K562 (cell line): ENCODE results near the gene LPCAT3. TPM values are rescaled to one million over a fixed set of nuclear protein-coding genes. Genes with fewer than 3 reads are reported as not detected.

Experiments
- DACH1 ChIP-seq: fragments of 450-650 bp; IDR thresholded peaks from 2 replicates; pipeline ENCODE4 v1.6.1; 2018; ENCODE audit not compliant: partially characterized antibody
- EZH2 ChIP-seq: IDR thresholded peaks from 2 replicates; pipeline ENCODE4 v1.6.1; 2012; ENCODE audit warnings: low read depth, mild to moderate bottlenecking, inconsistent platforms, low read length, borderline replicate concordance
- HDAC1 ChIP-seq, 2 experiments: fragments of 450-650 bp; IDR thresholded peaks; 2 replicates each; pipeline ENCODE4 v1.6.1; 2016 to 2017; ENCODE audit warnings: inconsistent platforms in 1 of 2, mild to moderate bottlenecking in 1 of 2, moderate library complexity in 1 of 2
- NCOA1 ChIP-seq: fragments of 450-650 bp; IDR thresholded peaks from 2 replicates; pipeline ENCODE4 v1.6.1; 2016; ENCODE audit warnings: low read depth
- NRF1 ChIP-seq, 2 experiments: fragments of 450-650 bp; IDR thresholded peaks in 1 of 2; conservative IDR thresholded peaks in 1 of 2; 2 replicates each; pipeline ENCODE4 v1.6.1; 2014; ENCODE audit warnings: mild to moderate bottlenecking in 2 of 2
- PURB ChIP-seq: sonication (generic); formaldehyde crosslinking; IDR thresholded peaks from 2 replicates; pipeline ENCODE4 v1.9.0; 2021; ENCODE audit warnings: low read depth, mild to moderate bottlenecking, missing genetic modification reagents
- SREBF2 ChIP-seq: sonication (generic); formaldehyde crosslinking; IDR thresholded peaks from 2 replicates; pipeline ENCODE4 v1.4.0; 2020; ENCODE audit warnings: mild to moderate bottlenecking, missing genetic modification reagents
- THAP7 ChIP-seq: fragments of 250-450 bp; sonication (Bioruptor Pico); IDR thresholded peaks from 2 replicates; pipeline ENCODE4 v1.5.0; 2021
- THRAP3 ChIP-seq: fragments of 450-650 bp; IDR thresholded peaks from 2 replicates; pipeline ENCODE4 v1.6.1; 2016; ENCODE audit warnings: mild to moderate bottlenecking, inconsistent platforms, borderline replicate concordance
- ZNF318 ChIP-seq, 2 experiments: fragments of 450-650 bp; IDR thresholded peaks; 2 replicates each; pipeline ENCODE4 v1.6.1; 2016; ENCODE audit warnings: mild to moderate bottlenecking in 2 of 2, borderline replicate concordance in 1 of 2, low read depth in 1 of 2, moderate library complexity in 1 of 2
- ZNF445 ChIP-seq: fragments of 250-450 bp; sonication (Bioruptor Pico); IDR thresholded peaks from 2 replicates; pipeline ENCODE4 v1.4.0; 2020; ENCODE audit warnings: low read depth, mild to moderate bottlenecking, moderate library complexity
- ZNF512 ChIP-seq: IDR thresholded peaks from 2 replicates; pipeline ENCODE4 v1.6.1; 2016; ENCODE audit warnings: missing genetic modification characterization, missing compliant biosample characterization
- ZNF518B ChIP-seq: fragments of 250-450 bp; sonication (Bioruptor Pico); IDR thresholded peaks from 2 replicates; pipeline ENCODE4 v1.5.0; 2021; ENCODE audit warnings: mild to moderate bottlenecking, moderate library complexity
- polyA plus RNA-seq, 8 experiments: library from polyadenylated mRNA; depleted of rRNA in 4 of 8; stranded (reverse) in 5 of 8; unstranded in 3 of 8; fragments of >200 nt; fragmentation: Nextera tagmentation in 2 of 8; fragmentation: Illumina TruSeq in 1 of 8; extraction: Ambion mirVana in 2 of 8; extraction: Trizol in 1 of 8; gene quantifications; 2 replicates each; pipeline versions ENCODE4 v1.2.1 to v1.2.3, GENCODE V29; 2011 to 2014; ENCODE audit warnings: inconsistent platforms in 1 of 8, missing spikeins in 1 of 8
- total RNA-seq, 7 experiments: library from RNA; depleted of rRNA in 6 of 7; stranded (reverse); fragments of >200 nt in 6 of 7; fragmentation: Illumina TruSeq in 2 of 7; extraction: Trizol in 2 of 7; gene quantifications; 2 replicates each; pipeline versions ENCODE4 v1.2.1 to v1.2.3, GENCODE V29; 2011 to 2021; ENCODE audit warnings: low replicate concordance in 1 of 7

Gene LPCAT3
- total and polyA plus RNA-seq, 9 of the 15 experiments (the other 6 are each of a cell fraction or from before 2014, with no cell fraction given) = 4.9 to 52.5 (median 25.3) TPM

- TF ChIP-seq ZNF518B (CRISPR knock-in tag) (peak; percentile 93), DACH1 (no peak), NCOA1 (no peak; the same call in 1 of the 2 replicates), THAP7 (CRISPR knock-in tag) (peak; percentile 96), EZH2 (no peak), THRAP3 (0 out of 2 replicates have a peak, but pooled peaks have one; percentile 9), NRF1 (conservative IDR thresholded peaks at IDR 0.05 in 1 of 2, IDR thresholded peaks at IDR 0.05 in 1 of 2) (no peak), PURB (CRISPR knock-in tag) (no peak), ZNF512 (no peak), ZNF318 (IDR thresholded peaks at IDR 0.05; ENCODE audit: borderline replicate concordance in 1 of 2, low read depth in 1 of 2) (peak in 1 of 2 experiments; percentile 90; a peak in 2 of 4 replicates), HDAC1 (IDR thresholded peaks at IDR 0.05) (no peak), SREBF2 (CRISPR knock-in tag) (no peak), ZNF445 (CRISPR knock-in tag) (peak; percentile 97)
These were observed 74.4 kb downstream of the LPCAT3 start, which contains the start of the genes C12orf57 and RNU7-1 (continued) for GRCh38 chr12:6943722-6944380.
